ENCODE measurements around the gene RNF212.

The RNF212 gene

DNA sequence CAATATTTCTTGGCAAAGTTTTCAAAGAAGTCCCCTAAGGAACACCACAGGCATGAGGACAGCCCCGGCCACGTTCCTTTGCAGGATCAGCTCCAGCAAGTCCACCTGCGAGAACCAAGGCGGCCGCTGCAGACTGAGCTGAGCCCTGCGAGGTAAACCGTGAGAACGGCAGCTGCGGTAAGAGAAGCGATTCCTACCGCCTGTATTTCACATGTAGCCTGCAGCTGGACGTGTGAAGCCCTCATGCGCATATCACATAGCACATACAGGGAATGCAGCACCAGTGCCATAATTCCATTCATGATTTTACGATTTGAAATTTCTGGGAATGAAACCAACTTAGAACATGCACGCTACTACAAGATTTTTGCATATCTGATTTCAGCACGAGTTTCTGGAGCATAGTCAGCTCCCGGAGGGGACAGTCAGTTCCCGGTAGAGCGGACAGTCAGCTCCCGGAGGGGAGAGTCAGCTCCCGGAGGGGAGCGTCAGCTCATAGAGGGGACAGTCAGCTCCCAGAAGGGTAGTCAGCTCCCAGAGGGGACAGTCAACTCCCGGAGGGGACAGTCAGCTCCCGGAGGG is 60.2 kb downstream of the RNF212 start:
- TF ChIP-seq CTCF (IDR thresholded peaks at IDR 0.05) = no peak
- Histone ChIP-seq H3K27ac (no peak overlapping the region), H3K36me3 (no peaks in the 10 kb centered on the region), H3K4me3 (peak overlapping the region in 1 of 2 donors; percentile 6), H3K4me1 (peaks cover 0 to 26% (median 19%) of the 10 kb centered on the region in 4 donors), H3K27me3 (peaks cover 0 to 74% of the 10 kb centered on the region in 2 donors), H3K9me3 (no peaks in the 10 kb centered on the region)
- intact Hi-C loops (cut with DNase I; ENCODE audit: low total_unique reads) = no loop called here
- DNase-seq = peak in 1 of 2 donors; percentile 61

GRCh38 chr4:1052231-1052671 is 61.1 kb downstream of the RNF212 start:
- no peaks in the 10 kb centered on the region for H3K9me3 ChIP-seq
- no peak for TF ChIP-seq CTCF (IDR thresholded peaks at IDR 0.05)
- H3K27me3 ChIP-seq = peaks cover 0 to 67% of the 10 kb centered on the region in 2 donors
- peak in 1 of 2 donors; percentile 56 for DNase-seq
- H3K27ac ChIP-seq = no peak overlapping the region
- intact Hi-C loops (cut with DNase I; ENCODE audit: low total_unique reads) = no loop called here
- H3K4me1 ChIP-seq = peaks cover 3 to 36% (median 28%) of the 10 kb centered on the region in 4 donors
- no peaks in the 10 kb centered on the region for H3K36me3 ChIP-seq
- H3K4me3 ChIP-seq = no peak overlapping the region

DNA sequence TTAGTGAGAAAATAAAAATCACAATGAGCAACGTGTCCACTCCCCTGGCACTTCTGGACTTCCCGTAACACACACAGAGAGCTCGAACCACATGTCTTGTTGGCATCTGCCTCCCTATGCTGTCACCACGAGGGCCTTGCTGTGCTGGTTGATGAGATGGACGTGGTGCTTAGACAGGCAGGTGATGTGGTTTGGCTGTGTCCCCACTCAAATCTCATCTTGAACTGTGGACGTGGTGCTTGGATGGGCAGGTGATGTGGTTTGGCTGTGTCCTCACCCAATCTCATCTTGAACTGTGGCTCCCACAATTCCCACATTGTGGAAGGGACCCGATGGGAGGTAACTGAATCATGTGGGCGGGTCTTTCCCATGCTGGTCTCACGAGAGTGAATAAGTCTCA is 61.9 kb downstream of the RNF212 start:
- no peak for DNase-seq
- H3K27me3 ChIP-seq = peaks cover 0 to 59% of the 10 kb centered on the region in 2 donors
- no peaks in the 10 kb centered on the region for H3K9me3 ChIP-seq
- intact Hi-C loops (cut with DNase I; ENCODE audit: low total_unique reads) = no loop called here
- H3K36me3 ChIP-seq = no peaks in the 10 kb centered on the region
- H3K4me3 ChIP-seq = no peak overlapping the region
- no peak for TF ChIP-seq CTCF (IDR thresholded peaks at IDR 0.05)
- H3K4me1 ChIP-seq = peaks cover 4 to 43% (median 34%) of the 10 kb centered on the region in 4 donors
- no peak overlapping the region for H3K27ac ChIP-seq

- peak in 1 of 2 donors; percentile 60 for DNase-seq
- Histone ChIP-seq H3K36me3 (no peaks in the 10 kb centered on the region), H3K27me3 (peaks cover 0 to 53% of the 10 kb centered on the region in 2 donors), H3K9me3 (no peaks in the 10 kb centered on the region), H3K27ac (no peak overlapping the region), H3K4me1 (peaks cover 4 to 43% (median 33%) of the 10 kb centered on the region in 4 donors), H3K4me3 (no peak overlapping the region)
- intact Hi-C loops (cut with DNase I; ENCODE audit: low total_unique reads) = no loop called here
- no peak for TF ChIP-seq CTCF (IDR thresholded peaks at IDR 0.05)
Observed at GRCh38 chr4:1050486-1051213, 62.7 kb downstream of the RNF212 start.

GRCh38 chr4:1049591-1049905 is 63.8 kb downstream of the RNF212 start:
- H3K36me3 ChIP-seq = no peaks in the 10 kb centered on the region
- H3K27me3 ChIP-seq = peaks cover 0 to 59% of the 10 kb centered on the region in 2 donors
- peak in 1 of 2 donors; percentile 68 for DNase-seq
- no peak overlapping the region for H3K4me3 ChIP-seq
- intact Hi-C loops (cut with DNase I; ENCODE audit: low total_unique reads) = no loop called here
- peaks cover 4 to 47% (median 35%) of the 10 kb centered on the region in 4 donors for H3K4me1 ChIP-seq
- H3K9me3 ChIP-seq = no peaks in the 10 kb centered on the region
- no peak overlapping the region for H3K27ac ChIP-seq
- TF ChIP-seq CTCF (IDR thresholded peaks at IDR 0.05) = no peak
